ENCODE data around the gene USP32. TPM values are rescaled to one million over a fixed set of nuclear protein-coding genes. Genes with fewer than 3 reads are reported as not detected.

Gene USP32
- polyA plus RNA-seq, 3 donors, result 10.1 to 26.6 (median 16.6) TPM

- peak overlapping the region in 1 of 2 donors; percentile 27 for H3K27ac ChIP-seq (ENCODE audit: low read depth in 1 of 2, low read length in 2 of 2)
- peaks cover 24% of the 10 kb centered on the region for H3K4me1 Mint-ChIP-seq
- peak overlapping the region; percentile 82 for H2AFZ ChIP-seq (ENCODE audit: insufficient read depth, low read depth, low read length, poor library complexity, severe bottlenecking)
- peaks cover 0 to 12% (median 6%) of the 10 kb centered on the region in 7 donors for H3K9me3 Mint-ChIP-seq
- H3K27ac Mint-ChIP-seq, result peak overlapping the region in 3 of 7 donors; percentile 51 to 70 (median 58)
- H3K27me3 ChIP-seq (ENCODE audit: control insufficient read depth in 2 of 2, insufficient read depth in 2 of 2, low read length in 2 of 2), result peaks cover 23 to 39% of the 10 kb centered on the region in 2 donors
- no peaks in the 10 kb centered on the region for H3K9me3 ChIP-seq (replicated peaks in 1 of 2; ENCODE audit: control insufficient read depth in 1 of 2, insufficient read depth in 1 of 2, low read length in 2 of 2)
- peak overlapping the region; percentile 87 to 99 for H3K4me3 Mint-ChIP-seq
- H3K79me2 ChIP-seq (ENCODE audit: insufficient read depth, low read length), result no peaks in the 10 kb centered on the region
- 13% methylated on average over 7 of the region's 16 CpGs for WGBS (ENCODE audit: insufficient coverage)
- intact Hi-C loops (cut with micrococcal nuclease), result no loop called here
- H4K20me1 ChIP-seq (ENCODE audit: insufficient read depth, low read length), result no peaks in the 10 kb centered on the region
- no peak for TF ChIP-seq CTCF (IDR thresholded peaks at IDR 0.05)
- DNase-seq, result no peak
- H3K27me3 Mint-ChIP-seq (ENCODE audit: low read depth in 3 of 3), result peaks cover 43 to 52% (median 48%) of the 10 kb centered on the region in 3 donors
- H3K36me3 ChIP-seq (replicated peaks in 1 of 2; ENCODE audit: control insufficient read depth in 1 of 2, insufficient read depth in 2 of 2, low read length in 2 of 2), result no peaks in the 10 kb centered on the region
- peaks cover 16 to 22% of the 10 kb centered on the region in 2 donors for H3K4me1 ChIP-seq (ENCODE audit: control insufficient read depth in 1 of 2, insufficient read depth in 2 of 2, low read length in 2 of 2)
- H3K4me2 ChIP-seq (replicated peaks; ENCODE audit: extremely low read depth, low read length, poor library complexity, severe bottlenecking), result peak overlapping the region; percentile 88
- no peak overlapping the region for H3K9ac ChIP-seq (ENCODE audit: insufficient read depth, low read length, poor library complexity, severe bottlenecking)
- peak overlapping the region; percentile 49 to 79 (median 56) for H3K4me3 ChIP-seq (replicated peaks in 1 of 3; ENCODE audit: low read depth in 2 of 3, low read length in 3 of 3)
- peaks cover 5 to 8% of the 10 kb centered on the region in 2 donors for H3K36me3 Mint-ChIP-seq
Observed at GRCh38 chr17:60134396-60135150, 257.4 kb downstream of the USP32 start.

GRCh38 chr17:60130466-60130865 is 261.5 kb downstream of the USP32 start:
- Histone ChIP-seq H4K20me1 (ENCODE audit: insufficient read depth, low read length) (no peaks in the 10 kb centered on the region), H3K27me3 (ENCODE audit: control insufficient read depth in 2 of 2, insufficient read depth in 2 of 2, low read length in 2 of 2) (peaks cover 0 to 3% of the 10 kb centered on the region in 2 donors), H3K36me3 (replicated peaks in 1 of 2; ENCODE audit: control insufficient read depth in 1 of 2, insufficient read depth in 2 of 2, low read length in 2 of 2) (no peaks in the 10 kb centered on the region), H3K4me1 (ENCODE audit: control insufficient read depth in 1 of 2, insufficient read depth in 2 of 2, low read length in 2 of 2) (peaks cover 9 to 15% of the 10 kb centered on the region in 2 donors), H3K9ac (ENCODE audit: insufficient read depth, low read length, poor library complexity, severe bottlenecking) (no peak overlapping the region), H3K4me3 (replicated peaks in 1 of 3; ENCODE audit: low read depth in 2 of 3, low read length in 3 of 3) (no peak overlapping the region), H3K79me2 (ENCODE audit: insufficient read depth, low read length) (no peaks in the 10 kb centered on the region), H3K9me3 (replicated peaks in 1 of 2; ENCODE audit: control insufficient read depth in 1 of 2, insufficient read depth in 1 of 2, low read length in 2 of 2) (no peaks in the 10 kb centered on the region), H3K27ac (ENCODE audit: low read depth in 1 of 2, low read length in 2 of 2) (no peak overlapping the region), H3K4me2 (replicated peaks; ENCODE audit: extremely low read depth, low read length, poor library complexity, severe bottlenecking) (no peak overlapping the region), H2AFZ (ENCODE audit: insufficient read depth, low read depth, low read length, poor library complexity, severe bottlenecking) (no peak overlapping the region)
- no peak for DNase-seq
- intact Hi-C loops (cut with micrococcal nuclease), result no loop called here
- Mint-ChIP-seq H3K36me3 (peaks cover 2 to 5% of the 10 kb centered on the region in 2 donors), H3K4me3 (no peak overlapping the region), H3K27ac (no peak overlapping the region), H3K4me1 (peaks cover 16% of the 10 kb centered on the region), H3K9me3 (peaks cover 0 to 3% (median 0%) of the 10 kb centered on the region in 7 donors), H3K27me3 (ENCODE audit: low read depth in 3 of 3) (peaks cover 15 to 28% (median 16%) of the 10 kb centered on the region in 3 donors)
- TF ChIP-seq CTCF (IDR thresholded peaks at IDR 0.05), result no peak
- no CpG with 5 or more reads among the region's 3 CpGs for whole genome bisulfite sequencing (ENCODE audit: insufficient coverage)

Data from CD14-positive monocyte (primary cell).